ENCODE data around the gene AASDH.
A peak's percentile ranks its signal among the peaks of the same experiment; 100 is the strongest.

DNA sequence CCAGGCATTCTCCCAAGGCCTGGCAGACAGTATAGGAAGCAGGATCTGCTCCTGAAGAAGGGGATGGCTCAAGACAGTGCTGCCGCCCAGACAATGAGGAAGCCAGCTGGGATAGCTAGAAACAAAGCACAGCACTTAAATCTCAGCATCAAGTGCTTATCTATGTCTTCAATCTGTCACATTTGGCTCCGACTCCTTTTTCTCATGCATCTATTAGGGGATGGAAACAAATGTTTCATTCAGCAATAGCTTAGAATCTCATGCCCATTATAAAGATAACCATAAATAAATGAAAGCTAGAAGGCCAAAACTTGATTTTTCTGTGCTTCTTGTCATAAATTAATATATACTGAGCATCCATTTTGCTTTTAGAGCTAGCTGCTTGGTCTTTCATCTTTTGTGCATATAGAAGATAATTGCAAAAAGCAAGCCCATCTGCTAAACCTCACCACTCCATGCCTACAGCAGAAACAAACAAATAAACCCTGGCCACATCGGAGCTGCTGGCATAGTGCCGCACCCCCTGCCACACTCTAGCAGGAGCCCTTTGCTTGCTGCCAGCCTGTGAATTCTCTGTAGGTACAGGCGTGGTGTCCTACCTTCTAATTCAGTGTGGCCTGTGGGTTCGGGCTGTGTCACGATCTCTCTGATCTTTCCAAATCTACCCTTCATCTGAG lies 75.9 kb downstream of the AASDH start:
- TF ChIP-seq GATA2 (IDR thresholded peaks at IDR 0.05; ENCODE audit: low read depth, low read length) = peak; percentile 80
- TF ChIP-seq GATA3 (IDR thresholded peaks at IDR 0.05; ENCODE audit: low read depth, low read length) = peak; percentile 55
